Stimulated activated CD8-positive, alpha-beta memory T cell treated with anti-CD3 and anti-CD28 coated beads, Interleukin-12 subunit alpha, Interleukin-12 subunit beta, amount 100 ng/mL, for 24 hours (primary cell): Measurements from ENCODE around the gene CD164.
"Not testable (repeated sequence)": the region's sequence is repeated elsewhere in the genome, so short reads cannot be mapped to it uniquely, and the experiment has no call there.

Source experiments
- DNase-seq: peaks from one replicate; pipeline ENCODE4 v3.0.0-alpha.2; 2020; ENCODE audit errors: extremely low read depth

Gene CD164

DNA sequence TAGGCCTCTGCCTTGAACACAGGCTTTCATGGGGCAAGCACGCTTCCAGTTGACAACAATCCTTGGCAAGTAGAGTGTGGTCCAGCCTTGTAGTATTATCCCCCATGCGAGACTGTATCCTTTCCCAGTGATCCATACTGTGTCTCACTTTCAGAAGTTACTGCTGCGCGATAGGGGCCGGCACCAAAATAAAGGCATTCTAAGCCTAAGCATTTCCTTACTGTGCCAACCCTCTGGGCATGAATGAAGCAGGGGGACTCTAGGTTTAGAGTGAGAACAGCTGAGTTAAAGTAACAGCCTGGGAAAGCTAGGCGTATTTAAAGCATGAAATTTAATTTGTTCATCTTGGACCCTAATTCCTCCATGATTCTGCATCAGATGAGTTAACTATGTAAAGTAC lies 39.4 kb downstream of the CD164 start:
- DNase-seq: no peak

DNA sequence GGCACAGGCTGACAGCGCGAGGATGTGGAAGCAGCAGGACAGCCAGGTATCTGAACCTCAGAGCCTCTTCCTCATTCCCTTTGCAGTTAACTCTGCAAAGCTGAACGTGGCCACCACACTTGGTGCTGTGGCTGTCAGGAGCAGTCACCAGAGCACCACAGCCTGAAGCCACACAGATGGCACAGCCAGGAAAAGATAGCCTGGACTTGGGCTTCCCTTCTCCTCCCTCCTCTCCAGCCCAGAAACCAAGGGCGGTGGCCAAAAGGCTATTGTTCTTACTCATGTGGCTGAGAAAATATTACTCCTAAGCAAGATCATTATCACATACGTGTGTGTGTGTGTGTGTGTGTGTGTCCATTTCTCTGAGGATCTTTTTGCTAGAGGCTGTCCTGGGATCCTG lies 39.8 kb downstream of the CD164 start:
- DNase-seq: no peak

DNA sequence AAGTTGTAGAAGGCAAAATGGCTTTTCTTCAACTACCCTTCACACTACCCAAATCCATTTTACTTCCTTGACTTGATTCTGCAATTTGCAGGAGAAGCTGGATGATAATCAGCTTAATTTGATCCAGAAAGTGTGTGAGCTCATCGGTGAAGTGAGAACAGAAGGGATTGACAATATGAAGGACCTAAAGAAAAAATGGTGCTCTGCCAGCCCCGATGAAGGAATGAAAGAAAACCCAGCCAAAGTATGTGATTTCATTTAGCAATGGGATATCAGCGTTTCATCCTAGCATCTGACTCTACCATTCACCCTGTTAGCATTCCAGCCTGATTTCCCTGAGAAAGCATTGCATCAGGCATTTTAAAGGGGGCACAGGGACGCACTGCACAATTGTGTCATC lies 41.5 kb downstream of the CD164 start:
- no peak for DNase-seq

DNA sequence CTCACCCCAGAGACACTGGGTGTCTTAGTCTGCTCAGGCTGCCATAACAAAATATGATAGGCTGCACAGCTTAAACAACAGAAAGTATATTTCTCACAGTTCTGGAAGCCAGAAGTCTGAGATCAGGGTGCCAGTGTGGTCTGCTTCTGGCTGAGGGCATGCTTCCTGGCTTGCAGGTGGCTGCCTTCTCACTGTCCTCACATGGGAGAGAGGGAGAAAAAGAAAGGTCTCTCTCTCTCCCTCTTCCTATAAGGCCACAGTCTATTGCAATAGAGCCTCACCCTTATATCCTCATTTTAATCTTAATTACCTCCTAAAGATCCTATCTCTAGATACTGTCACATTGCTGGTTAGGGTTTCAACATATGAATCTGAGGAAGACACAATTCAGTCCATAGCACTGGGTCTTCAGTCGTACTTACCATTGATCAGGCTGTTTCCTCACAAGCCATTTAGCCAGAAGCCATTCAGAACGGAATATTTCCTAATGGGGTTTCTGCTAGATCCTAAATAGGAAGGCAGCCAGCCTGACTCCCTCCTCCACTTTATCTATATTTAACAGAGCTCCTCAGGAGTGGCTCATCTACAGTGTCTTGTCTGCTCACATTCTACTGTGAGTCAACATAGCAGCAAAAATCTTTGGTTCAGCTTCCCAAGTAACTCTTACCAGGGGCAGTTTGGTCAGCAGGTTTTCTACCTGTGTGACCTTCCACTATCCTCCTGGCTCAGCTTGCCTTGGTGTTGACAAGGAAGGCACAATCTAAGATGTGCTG lies 42.2 kb downstream of the CD164 start:
- DNase-seq: no peak

DNA sequence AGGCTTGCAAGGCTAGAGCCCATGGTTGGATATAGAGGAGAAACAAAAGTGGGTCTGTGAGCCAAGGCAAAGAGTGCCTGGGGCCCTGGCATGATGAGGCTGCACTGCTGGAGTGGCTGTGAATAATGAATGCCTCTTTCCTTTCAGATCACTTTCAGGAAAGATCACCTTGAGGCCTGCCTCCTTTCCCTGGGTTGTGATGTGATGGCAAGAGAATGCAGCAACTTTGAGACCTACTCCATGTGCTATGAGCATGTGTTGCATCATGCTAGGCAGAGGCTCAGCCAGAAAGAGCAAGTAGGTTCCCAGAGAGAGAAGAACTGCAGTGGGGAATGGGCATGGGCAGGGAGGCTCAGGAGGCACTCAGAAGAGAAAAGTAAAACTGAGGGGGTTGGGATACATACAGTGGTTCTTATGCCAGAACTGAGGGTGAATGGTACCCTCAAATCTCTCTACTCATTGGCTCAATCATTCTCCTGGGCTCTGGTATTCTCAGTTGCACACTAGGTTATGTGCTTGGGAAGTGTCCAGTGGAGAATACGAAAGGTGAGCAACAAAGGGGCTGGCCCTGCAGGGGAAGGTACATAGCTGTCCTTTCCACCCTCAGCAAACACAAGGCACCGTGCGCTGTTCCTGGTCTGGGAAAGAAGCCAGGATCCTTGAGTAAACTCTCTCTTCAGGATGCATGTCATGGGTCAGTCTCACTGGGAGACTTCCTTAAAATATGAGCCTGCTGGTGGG lies 45.9 kb downstream of the CD164 start:
- DNase-seq: no peak

DNA sequence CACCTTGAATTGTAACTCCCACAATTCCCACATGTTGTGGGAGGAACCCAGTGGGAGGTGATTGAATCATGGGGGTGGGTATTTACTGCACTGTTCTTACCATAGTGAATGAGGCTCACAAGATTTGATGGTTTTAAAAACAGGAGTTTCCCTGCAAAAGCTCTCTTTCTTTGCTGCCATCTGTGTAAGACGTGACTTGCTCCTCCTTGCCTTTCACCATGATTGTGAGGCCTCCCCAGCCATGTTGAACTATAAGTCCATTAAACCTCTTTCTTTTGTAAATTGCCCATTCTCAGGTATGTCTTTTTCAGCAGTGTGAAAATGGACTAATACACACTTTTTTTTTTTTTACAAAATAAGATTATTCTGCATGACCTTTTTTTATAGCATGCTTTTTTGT lies 48.4 kb downstream of the CD164 start:
- DNase-seq: not testable (repeated sequence)

DNA sequence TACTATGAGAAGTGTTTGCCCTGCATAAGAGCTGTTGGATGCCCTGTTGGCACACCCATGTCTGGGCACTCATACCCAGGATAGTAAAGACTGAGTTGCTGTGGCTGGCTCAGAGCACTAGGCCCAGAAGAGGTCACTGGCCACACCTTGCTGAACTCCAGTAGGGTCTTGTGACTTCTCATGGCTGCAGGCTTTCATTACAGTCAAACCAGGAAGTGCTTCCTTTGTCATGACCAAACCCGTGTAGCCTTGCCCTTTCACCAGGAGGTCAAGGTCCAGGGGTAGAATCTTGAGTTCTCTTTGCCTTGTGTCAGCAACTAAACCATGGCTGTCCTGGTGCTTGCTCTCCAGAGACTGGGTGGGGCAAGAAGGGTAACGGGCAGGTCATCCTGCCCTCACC lies 49.5 kb downstream of the CD164 start:
- no peak for DNase-seq

DNA sequence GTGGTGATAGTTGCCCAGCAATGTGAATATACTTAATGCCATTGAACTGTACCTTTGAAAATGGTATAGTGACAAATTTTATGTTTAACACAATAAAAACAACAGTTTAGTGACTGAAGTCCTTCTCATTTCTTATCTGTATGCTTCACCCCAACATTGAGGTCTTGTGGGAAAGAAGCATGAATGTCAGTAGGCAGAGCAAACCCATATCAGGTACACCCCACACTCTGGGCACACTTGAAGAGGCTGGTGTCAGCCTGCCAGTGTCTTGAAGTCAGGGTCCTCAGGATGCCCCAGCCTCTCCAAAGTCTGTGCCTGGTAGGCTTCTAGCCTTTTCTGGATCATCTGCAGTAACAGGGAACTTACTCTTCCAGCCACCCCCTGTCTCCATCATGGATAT lies 51.2 kb downstream of the CD164 start:
- DNase-seq: no peak

- no peak for DNase-seq
Observed at GRCh38 chr6:109330263-109330662, 52.0 kb downstream of the CD164 start.

GRCh38 chr6:109328629-109329028 lies 53.6 kb downstream of the CD164 start:
- DNase-seq: no peak

GRCh38 chr6:109327959-109328358 lies 54.3 kb downstream of the CD164 start:
- DNase-seq: no peak

GRCh38 chr6:109327491-109327890 lies 54.8 kb downstream of the CD164 start:
- DNase-seq: no peak

DNA sequence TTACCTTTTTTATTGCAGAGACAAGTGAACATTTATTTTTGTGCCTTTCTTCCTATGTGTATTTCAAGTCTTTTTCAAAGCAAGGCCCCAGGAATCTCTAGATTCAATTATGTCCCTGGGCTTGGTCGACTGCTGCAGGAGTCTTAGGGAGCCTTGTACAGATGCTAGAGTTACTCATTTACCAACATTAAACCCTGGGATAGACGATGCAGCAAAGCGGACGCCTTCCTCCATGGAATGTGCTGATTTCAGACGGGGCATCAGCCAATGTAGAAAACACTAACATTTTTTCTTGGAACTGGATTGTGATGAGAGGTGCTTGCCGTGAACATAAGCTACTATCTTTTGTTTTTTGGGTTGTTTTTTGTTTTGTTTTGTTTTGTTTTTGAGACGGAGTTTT lies 55.9 kb downstream of the CD164 start:
- DNase-seq: no peak

- DNase-seq: no peak
Observed at GRCh38 chr6:109325400-109325801, 56.9 kb downstream of the CD164 start.

DNA sequence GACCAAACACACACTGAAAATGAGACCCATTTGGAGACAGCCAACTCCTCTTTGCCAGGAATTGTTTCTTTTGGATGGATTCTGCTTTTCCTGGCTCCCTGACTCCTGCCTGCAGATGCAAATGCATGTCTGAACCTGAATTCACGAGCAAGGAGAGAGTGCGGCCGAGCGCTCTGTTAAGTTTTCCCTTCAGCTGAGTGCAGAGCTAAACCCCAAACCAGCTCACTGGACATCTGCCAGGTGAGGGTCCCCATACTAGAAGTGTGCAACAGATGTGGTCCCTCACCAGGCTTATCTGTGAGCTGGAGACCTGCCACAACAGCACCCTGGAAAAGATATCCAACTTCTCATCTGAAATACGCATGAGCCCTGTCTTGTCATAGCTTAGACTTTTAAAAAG lies 59.0 kb downstream of the CD164 start:
- DNase-seq: no peak

DNA sequence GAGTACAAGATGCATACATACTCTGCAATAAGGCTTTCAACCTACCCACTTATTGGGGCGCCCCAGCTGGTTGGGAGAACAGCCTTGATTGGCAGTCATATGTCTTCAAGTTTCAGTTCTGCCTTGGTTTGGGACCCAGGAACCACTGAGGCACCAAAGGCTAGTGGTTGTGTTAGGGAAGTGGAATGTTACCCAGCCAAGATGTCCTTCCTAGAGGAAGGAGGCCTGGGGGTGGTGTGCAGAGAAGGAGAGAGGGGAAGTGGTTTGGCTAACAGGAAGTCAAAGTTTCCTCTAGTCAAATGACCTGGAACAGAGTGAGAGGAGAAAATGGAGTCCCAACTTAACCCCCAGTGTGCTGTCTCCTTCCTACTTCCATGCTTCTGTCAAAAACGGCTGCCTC lies 59.4 kb downstream of the CD164 start:
- no peak for DNase-seq

DNA sequence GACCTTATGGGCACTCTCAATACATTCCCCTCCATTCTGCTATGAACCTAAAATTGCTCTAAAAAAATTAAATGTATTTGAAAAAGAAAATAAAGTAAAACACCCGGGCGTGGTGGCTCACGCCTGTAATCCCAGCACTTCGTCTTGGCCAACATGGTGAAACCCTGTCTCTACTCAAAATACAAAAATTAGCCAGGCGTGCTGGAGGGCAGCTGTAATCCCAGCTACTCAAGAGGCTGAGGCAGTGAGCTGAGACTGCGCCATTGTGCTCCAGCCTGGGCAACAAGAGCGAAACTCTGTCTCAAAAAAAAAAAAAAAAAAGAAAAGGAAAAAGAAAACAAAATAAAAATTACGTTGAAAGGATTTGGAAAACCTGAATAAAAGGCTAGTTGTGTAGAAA lies 60.5 kb downstream of the CD164 start:
- DNase-seq: no peak

DNA sequence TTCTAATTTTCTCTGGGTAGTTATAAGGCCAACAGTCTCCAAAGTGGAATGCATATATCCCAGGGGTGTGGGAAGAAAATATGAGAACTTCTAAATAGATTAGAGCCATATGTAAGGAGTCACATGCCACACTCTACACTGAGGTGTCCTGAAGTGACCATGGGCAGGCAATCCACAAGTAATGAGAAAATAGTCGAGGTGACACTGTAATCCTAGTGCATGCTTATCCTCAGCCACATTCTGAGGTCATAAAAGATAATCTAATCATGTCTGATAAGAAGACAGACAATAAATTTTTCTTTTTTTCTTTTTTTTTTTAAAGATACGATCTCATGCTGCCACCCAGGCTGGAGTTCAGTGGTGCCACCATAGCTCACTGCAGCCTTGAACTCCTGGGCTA lies 62.2 kb downstream of the CD164 start:
- DNase-seq: no peak

DNA sequence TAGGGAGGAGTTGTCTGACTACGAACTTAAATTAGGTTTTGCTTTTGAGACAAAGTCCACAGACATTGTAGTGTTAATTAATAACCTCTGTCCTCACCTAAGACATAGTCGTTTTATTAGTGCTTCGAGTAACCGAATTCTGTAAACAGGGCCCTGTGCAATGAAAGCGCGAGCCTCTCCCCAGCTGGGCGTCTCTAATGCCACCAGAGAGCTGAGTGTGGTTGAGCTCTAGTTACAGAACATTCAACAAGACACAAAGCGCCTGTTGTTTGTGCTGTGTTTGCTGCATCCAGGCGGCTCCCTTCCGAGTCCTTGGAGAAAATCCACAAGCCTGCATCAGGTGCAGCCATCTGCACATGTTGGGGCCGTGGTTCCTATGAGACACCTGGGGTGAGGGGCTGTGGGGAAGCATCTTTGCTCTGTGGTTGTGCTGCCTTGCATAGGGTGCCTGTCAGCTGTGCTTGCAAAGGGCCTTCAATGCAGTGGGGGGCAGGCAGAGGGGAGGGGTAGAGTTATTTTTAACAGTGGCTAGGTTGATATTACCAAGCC lies 63.9 kb downstream of the CD164 start:
- no peak for DNase-seq

DNA sequence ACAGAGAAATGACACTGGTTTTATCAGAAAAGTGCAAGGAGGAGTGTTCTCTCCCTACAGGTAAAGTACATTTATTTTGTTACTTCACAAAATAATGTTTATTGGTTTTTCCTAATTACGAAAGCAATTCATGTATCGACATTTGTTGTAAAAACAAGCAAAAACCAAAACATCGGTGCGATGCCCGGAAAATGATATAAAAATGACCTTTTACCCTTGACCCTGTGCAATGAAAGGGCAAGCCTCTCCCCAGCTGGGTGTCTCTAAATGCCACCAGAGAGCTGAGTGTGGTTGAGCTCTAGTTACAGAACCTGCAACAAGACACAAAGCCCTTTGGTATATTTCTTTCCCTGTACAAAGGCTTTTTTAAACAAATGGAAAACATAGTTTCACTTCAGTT lies 65.4 kb downstream of the CD164 start:
- DNase-seq: no peak
